ENCODE measurements around the gene SPTSSB. TPM values are rescaled to one million over a fixed set of nuclear protein-coding genes. Genes with fewer than 3 reads are reported as not detected.

SPTSSB gene
- total RNA-seq, 1 experiment from 2014 or later = 3.7 TPM

DNA sequence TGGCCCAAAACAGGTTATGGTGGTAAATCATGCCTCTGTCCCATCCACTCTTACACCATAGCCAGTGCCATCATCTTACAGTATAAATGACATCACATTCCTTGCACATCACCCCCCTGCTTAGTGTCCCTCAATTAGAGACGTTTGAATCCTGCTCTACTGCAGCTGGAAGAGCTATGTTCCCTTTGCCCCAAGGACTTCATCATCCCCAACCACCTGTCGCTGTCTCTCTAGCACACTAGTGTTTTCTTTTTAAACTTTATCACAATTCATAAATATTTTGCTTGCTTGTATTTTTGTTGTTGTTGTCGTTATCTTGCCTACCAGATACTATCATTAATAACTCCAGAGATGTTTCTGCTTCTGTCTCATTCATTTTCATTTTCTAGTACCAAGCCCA is 28.7 kb downstream of the SPTSSB start:
- H3K27me3 ChIP-seq (ENCODE audit: control insufficient read depth, insufficient read depth, low read length) = no peaks in the 10 kb centered on the region
- in situ Hi-C loops (cut with HindIII; ENCODE audit: low pct_unique_long_range_greater_than_20kb, low sequenced_read_pairs) = no loop called here
- TF ChIP-seq POLR2AphosphoS5 (IDR thresholded peaks at IDR 0.05; ENCODE audit: low read depth, low read length) = no peak
- TF ChIP-seq, protein P1, sequence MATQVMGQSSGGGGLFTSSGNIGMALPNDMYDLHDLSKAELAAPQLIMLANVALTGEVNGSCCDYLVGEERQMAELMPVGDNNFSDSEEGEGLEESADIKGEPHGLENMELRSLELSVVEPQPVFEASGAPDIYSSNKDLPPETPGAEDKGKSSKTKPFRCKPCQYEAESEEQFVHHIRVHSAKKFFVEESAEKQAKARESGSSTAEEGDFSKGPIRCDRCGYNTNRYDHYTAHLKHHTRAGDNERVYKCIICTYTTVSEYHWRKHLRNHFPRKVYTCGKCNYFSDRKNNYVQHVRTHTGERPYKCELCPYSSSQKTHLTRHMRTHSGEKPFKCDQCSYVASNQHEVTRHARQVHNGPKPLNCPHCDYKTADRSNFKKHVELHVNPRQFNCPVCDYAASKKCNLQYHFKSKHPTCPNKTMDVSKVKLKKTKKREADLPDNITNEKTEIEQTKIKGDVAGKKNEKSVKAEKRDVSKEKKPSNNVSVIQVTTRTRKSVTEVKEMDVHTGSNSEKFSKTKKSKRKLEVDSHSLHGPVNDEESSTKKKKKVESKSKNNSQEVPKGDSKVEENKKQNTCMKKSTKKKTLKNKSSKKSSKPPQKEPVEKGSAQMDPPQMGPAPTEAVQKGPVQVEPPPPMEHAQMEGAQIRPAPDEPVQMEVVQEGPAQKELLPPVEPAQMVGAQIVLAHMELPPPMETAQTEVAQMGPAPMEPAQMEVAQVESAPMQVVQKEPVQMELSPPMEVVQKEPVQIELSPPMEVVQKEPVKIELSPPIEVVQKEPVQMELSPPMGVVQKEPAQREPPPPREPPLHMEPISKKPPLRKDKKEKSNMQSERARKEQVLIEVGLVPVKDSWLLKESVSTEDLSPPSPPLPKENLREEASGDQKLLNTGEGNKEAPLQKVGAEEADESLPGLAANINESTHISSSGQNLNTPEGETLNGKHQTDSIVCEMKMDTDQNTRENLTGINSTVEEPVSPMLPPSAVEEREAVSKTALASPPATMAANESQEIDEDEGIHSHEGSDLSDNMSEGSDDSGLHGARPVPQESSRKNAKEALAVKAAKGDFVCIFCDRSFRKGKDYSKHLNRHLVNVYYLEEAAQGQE (IDR thresholded peaks at IDR 0.05; ENCODE audit: insufficient read depth in 1 of 2, low read depth in 2 of 2, low read length in 1 of 2) = no peak
- no peak for TF ChIP-seq TCF7L2 (IDR thresholded peaks at IDR 0.05; ENCODE audit: low read depth, low read length)
- TF ChIP-seq SIN3A (IDR thresholded peaks at IDR 0.05; ENCODE audit: borderline replicate concordance, insufficient read depth, low read depth, low read length) = no peak
- TF ChIP-seq, protein P2, sequence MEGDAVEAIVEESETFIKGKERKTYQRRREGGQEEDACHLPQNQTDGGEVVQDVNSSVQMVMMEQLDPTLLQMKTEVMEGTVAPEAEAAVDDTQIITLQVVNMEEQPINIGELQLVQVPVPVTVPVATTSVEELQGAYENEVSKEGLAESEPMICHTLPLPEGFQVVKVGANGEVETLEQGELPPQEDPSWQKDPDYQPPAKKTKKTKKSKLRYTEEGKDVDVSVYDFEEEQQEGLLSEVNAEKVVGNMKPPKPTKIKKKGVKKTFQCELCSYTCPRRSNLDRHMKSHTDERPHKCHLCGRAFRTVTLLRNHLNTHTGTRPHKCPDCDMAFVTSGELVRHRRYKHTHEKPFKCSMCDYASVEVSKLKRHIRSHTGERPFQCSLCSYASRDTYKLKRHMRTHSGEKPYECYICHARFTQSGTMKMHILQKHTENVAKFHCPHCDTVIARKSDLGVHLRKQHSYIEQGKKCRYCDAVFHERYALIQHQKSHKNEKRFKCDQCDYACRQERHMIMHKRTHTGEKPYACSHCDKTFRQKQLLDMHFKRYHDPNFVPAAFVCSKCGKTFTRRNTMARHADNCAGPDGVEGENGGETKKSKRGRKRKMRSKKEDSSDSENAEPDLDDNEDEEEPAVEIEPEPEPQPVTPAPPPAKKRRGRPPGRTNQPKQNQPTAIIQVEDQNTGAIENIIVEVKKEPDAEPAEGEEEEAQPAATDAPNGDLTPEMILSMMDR (IDR thresholded peaks at IDR 0.05) = no peak
- DNase-seq (ENCODE audit: low read depth, low spot score) (no peak), ATAC-seq (no peak)
- intact Hi-C loops (cut with micrococcal nuclease; ENCODE audit: unreplicated experiment) = no loop called here
- no peak overlapping the region for H3K4me3 ChIP-seq (ENCODE audit: low read depth in 2 of 2, low read length in 2 of 2)
- no peaks in the 10 kb centered on the region for H3K36me3 ChIP-seq (ENCODE audit: control insufficient read depth, insufficient read depth, low read length)
- H3K4me1 ChIP-seq (ENCODE audit: control insufficient read depth, insufficient read depth, low read length) = no peaks in the 10 kb centered on the region
- BruUV-seq (replicated peaks) = no TSS peak
- no peaks in the 10 kb centered on the region for H3K9me3 ChIP-seq (ENCODE audit: control insufficient read depth, insufficient read depth, low read depth, low read length)
- CTCF ChIA-PET = no interaction called here
- POLR2A ChIA-PET = no interaction called here
- H3K27ac ChIP-seq (ENCODE audit: low read length) = no peak overlapping the region

DNA sequence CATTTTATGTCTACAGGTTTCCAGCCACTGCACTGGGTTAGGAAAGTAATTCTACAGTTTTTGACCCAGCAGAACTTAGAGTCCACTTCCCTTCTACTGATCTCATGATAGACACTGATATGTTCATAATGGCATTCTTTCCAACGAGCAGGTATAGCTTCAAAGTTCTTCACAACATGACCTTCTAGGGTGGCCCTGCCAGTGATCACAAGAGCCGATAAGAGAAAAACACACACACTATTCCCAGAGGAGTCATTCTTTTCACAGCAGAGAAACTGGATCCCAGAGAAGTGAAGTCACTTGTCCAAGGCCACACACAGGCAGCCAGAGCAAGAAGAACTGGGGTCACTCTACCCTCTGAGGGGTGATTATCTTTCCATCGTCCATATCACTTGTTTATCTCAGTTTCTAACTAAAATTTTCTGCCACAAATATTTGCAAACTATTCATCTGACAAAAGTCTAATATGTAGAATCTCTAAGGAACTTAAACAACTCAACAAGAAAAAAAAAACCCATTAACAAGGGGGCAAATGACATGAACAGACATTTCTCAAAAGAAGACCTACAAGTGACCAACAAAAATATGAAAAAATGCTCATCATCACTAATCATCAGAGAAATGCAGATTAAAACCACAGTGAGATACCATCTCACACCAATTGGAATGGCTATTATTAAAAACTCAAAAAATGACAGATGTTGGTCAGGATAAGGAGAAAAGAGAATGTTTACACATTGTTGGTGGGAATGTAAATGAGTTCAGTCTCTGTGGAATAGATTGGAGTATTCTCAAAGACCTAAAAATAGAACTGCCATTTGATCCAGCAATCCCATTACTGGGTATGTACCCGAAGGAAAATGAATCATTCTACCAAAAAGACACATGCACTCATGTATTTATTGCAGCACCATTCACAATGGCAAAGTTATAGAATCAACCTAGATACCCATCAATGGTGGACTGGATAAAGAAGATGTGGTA is 31.5 kb downstream of the SPTSSB start:
- TF ChIP-seq, protein P2 (IDR thresholded peaks at IDR 0.05) = no peak
- TF ChIP-seq SIN3A (IDR thresholded peaks at IDR 0.05; ENCODE audit: borderline replicate concordance, insufficient read depth, low read depth, low read length) (no peak), TCF7L2 (IDR thresholded peaks at IDR 0.05; ENCODE audit: low read depth, low read length) (no peak), POLR2AphosphoS5 (IDR thresholded peaks at IDR 0.05; ENCODE audit: low read depth, low read length) (no peak)
- TF ChIP-seq, protein P1 (IDR thresholded peaks at IDR 0.05; ENCODE audit: insufficient read depth in 1 of 2, low read depth in 2 of 2, low read length in 1 of 2) = no peak
- in situ Hi-C loops (cut with HindIII; ENCODE audit: low pct_unique_long_range_greater_than_20kb, low sequenced_read_pairs) (no loop called here), intact Hi-C loops (cut with micrococcal nuclease; ENCODE audit: unreplicated experiment) (no loop called here)
- ATAC-seq (no peak), DNase-seq (ENCODE audit: low read depth, low spot score) (no peak)
- BruUV-seq (replicated peaks) = no TSS peak
- no peaks in the 10 kb centered on the region for H3K36me3 ChIP-seq (ENCODE audit: control insufficient read depth, insufficient read depth, low read length)
- POLR2A ChIA-PET = interaction anchor here (0.7 kb wide), 1 partner anchor 48 kb away, joined by 3 read pairs; no protein-coding TSS in a partner anchor
- no peaks in the 10 kb centered on the region for H3K4me1 ChIP-seq (ENCODE audit: control insufficient read depth, insufficient read depth, low read length)
- H3K27ac ChIP-seq (ENCODE audit: low read length) = no peak overlapping the region
- no peak overlapping the region for H3K4me3 ChIP-seq (ENCODE audit: low read depth in 2 of 2, low read length in 2 of 2)
- CTCF ChIA-PET = no interaction called here
- H3K27me3 ChIP-seq (ENCODE audit: control insufficient read depth, insufficient read depth, low read length) = no peaks in the 10 kb centered on the region
- H3K9me3 ChIP-seq (ENCODE audit: control insufficient read depth, insufficient read depth, low read depth, low read length) = no peaks in the 10 kb centered on the region

All from Panc1 (cell line).